ENCODE data around the gene EXOSC1. TPM values are rescaled to one million over a fixed set of nuclear protein-coding genes. Genes with fewer than 3 reads are reported as not detected.
A peak's percentile ranks its signal among the peaks of the same experiment; 100 is the strongest.
"Not testable (repeated sequence)": the region's sequence is repeated elsewhere in the genome, so short reads cannot be mapped to it uniquely, and the experiment has no call there.

The EXOSC1 gene
- total and polyA plus RNA-seq, 2 donors (not counting 3 experiments of a cell fraction or from before 2014, with no cell fraction given): 50.7 to 52.9 TPM

DNA sequence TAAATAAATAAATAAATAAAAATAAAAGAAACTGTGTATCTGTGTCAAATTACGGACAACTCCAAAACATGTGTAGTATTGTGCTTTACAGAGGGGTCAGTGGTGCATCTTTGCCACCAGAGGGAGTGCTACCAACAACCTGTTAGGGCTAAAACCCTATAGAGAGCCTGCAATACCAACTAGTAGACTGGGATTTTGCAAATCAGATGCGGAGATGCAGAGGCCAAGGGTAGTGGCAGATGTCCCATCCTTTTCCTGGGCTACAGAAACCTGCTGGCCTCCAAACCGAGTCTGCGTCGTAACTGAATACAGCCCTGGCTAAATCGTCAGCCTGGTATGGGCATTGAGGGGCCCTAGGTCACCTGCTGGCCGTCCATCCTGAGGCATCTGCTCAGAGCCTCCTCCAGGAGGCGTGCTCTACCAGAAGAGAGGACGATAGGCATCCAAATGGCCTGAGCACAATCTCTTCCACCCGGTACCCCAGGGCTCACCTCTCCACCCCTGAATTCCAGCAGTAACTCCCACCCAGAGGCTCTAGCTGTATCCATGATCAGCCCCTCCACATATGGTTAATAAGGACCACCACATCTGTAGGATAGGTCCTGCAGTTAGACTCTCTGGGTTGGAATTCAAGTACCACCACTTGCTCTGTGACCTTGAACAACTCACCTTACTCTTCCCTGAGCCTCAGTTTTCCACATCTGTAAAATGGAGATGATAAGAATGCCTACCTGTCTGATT is 38.4 kb downstream of the EXOSC1 start:
- ChIA-PET POLR2A (no interaction called here), CTCF (interaction anchor here (0.8 to 4.6 kb wide), 12 partner anchors 9 to 205 kb away, joined by 3 to 24 read pairs (median 4); partner anchors contain the start of gene PGAM1)
- Histone ChIP-seq H3K79me2 (ENCODE audit: control insufficient read depth, insufficient read depth, low read length) (no peaks in the 10 kb centered on the region), H3K4me2 (ENCODE audit: insufficient read depth, low read length) (peak overlapping the region; percentile 64), H3K9me3 (replicated peaks; ENCODE audit: control insufficient read depth, insufficient read depth, low read length) (no peaks in the 10 kb centered on the region), H3K9me1 (replicated peaks; ENCODE audit: control insufficient read depth, extremely low read depth, insufficient read depth, low read length) (no peaks in the 10 kb centered on the region), H3K4me3 (replicated peaks in 1 of 3; ENCODE audit: insufficient read depth in 1 of 3, low read depth in 1 of 3, low read length in 3 of 3) (peak overlapping the region in 1 of 3 experiments; percentile 31), H4K20me1 (replicated peaks; ENCODE audit: control insufficient read depth, extremely low read depth, insufficient read depth, low read length) (no peaks in the 10 kb centered on the region), H2AFZ (ENCODE audit: low read depth, low read length) (peak overlapping the region; percentile 74), H3K27ac (ENCODE audit: insufficient read depth, low read depth, low read length) (no peak overlapping the region), H3K27me3 (ENCODE audit: control insufficient read depth in 2 of 2, insufficient read depth in 2 of 2, low read length in 2 of 2) (no peaks in the 10 kb centered on the region), H3K36me3 (ENCODE audit: control insufficient read depth in 2 of 2, extremely low read depth in 1 of 2, insufficient read depth in 2 of 2, low read length in 2 of 2) (no peaks in the 10 kb centered on the region), H3K9ac (replicated peaks; ENCODE audit: extremely low read depth, insufficient read depth, low read length) (no peak overlapping the region), H3K4me1 (ENCODE audit: control insufficient read depth, extremely low read depth, insufficient read depth, low read length) (no peaks in the 10 kb centered on the region)
- intact Hi-C loops (cut with micrococcal nuclease) (loop anchor here (1.0 to 5.0 kb wide), 5 partner anchors 18 to 205 kb away; partner anchors contain the start of genes EXOSC1 and ZDHHC16), dilution Hi-C loops (cut with MboI; ENCODE audit: extremely low pct_ligation_motif_present, low sequenced_read_pairs) (no loop called here)
- TF ChIP-seq, protein P1, sequence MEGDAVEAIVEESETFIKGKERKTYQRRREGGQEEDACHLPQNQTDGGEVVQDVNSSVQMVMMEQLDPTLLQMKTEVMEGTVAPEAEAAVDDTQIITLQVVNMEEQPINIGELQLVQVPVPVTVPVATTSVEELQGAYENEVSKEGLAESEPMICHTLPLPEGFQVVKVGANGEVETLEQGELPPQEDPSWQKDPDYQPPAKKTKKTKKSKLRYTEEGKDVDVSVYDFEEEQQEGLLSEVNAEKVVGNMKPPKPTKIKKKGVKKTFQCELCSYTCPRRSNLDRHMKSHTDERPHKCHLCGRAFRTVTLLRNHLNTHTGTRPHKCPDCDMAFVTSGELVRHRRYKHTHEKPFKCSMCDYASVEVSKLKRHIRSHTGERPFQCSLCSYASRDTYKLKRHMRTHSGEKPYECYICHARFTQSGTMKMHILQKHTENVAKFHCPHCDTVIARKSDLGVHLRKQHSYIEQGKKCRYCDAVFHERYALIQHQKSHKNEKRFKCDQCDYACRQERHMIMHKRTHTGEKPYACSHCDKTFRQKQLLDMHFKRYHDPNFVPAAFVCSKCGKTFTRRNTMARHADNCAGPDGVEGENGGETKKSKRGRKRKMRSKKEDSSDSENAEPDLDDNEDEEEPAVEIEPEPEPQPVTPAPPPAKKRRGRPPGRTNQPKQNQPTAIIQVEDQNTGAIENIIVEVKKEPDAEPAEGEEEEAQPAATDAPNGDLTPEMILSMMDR (IDR thresholded peaks at IDR 0.05; ENCODE audit: extremely low read depth in 1 of 2, insufficient read depth in 1 of 2, low read depth in 1 of 2, low read length in 2 of 2): peak; percentile 59 to 76
- no peak for TF ChIP-seq JUN (IDR thresholded peaks at IDR 0.05; ENCODE audit: borderline replicate concordance, insufficient read depth, insufficient read length, low read depth)
- peak; percentile 92 for FAIRE-seq
- peak; percentile 86 for DNase-seq (ENCODE audit: low read depth, low spot score)
- no TSS peak for BruUV-seq (replicated peaks)

DNA sequence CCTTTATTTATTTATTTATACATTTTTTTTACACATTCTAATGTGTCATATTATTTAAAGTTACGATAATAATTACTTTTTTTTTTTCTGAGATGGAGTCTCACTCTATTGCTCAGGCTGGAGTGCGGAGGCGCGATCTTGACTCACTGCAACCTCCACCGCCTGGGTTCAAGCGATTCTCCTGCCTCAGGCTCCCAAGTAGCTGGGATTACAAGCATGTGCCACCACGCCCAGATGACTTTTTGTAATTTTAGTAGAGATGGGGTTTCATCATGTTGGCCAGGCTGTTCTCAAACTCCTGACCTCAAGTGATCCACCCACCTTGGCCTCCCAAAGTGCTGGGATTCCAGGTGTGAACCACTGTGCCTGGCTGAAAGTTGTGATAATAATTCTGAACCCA is 39.3 kb downstream of the EXOSC1 start:
- CTCF ChIA-PET: interaction anchor here (0.8 to 4.6 kb wide), 8 partner anchors 9 to 206 kb away, joined by 3 to 24 read pairs (median 6); partner anchors contain the start of gene PGAM1
- H3K27ac ChIP-seq (ENCODE audit: insufficient read depth, low read depth, low read length); DNase-seq (ENCODE audit: low read depth, low spot score); H3K79me2 ChIP-seq (ENCODE audit: control insufficient read depth, insufficient read depth, low read length); POLR2A ChIA-PET; BruUV-seq (replicated peaks); H3K4me3 ChIP-seq (replicated peaks in 1 of 3; ENCODE audit: insufficient read depth in 1 of 3, low read depth in 1 of 3, low read length in 3 of 3); FAIRE-seq; H3K4me2 ChIP-seq (ENCODE audit: insufficient read depth, low read length); H3K27me3 ChIP-seq (ENCODE audit: control insufficient read depth in 2 of 2, insufficient read depth in 2 of 2, low read length in 2 of 2); dilution Hi-C loops (cut with MboI; ENCODE audit: extremely low pct_ligation_motif_present, low sequenced_read_pairs); H3K4me1 ChIP-seq (ENCODE audit: control insufficient read depth, extremely low read depth, insufficient read depth, low read length); H3K9me3 ChIP-seq (replicated peaks; ENCODE audit: control insufficient read depth, insufficient read depth, low read length); H3K9ac ChIP-seq (replicated peaks; ENCODE audit: extremely low read depth, insufficient read depth, low read length); H3K36me3 ChIP-seq (ENCODE audit: control insufficient read depth in 2 of 2, extremely low read depth in 1 of 2, insufficient read depth in 2 of 2, low read length in 2 of 2); H2AFZ ChIP-seq (ENCODE audit: low read depth, low read length); H3K9me1 ChIP-seq (replicated peaks; ENCODE audit: control insufficient read depth, extremely low read depth, insufficient read depth, low read length); H4K20me1 ChIP-seq (replicated peaks; ENCODE audit: control insufficient read depth, extremely low read depth, insufficient read depth, low read length): not testable (repeated sequence)
- intact Hi-C loops (cut with micrococcal nuclease): loop anchor here (2.0 to 5.0 kb wide), 2 partner anchors 146 to 191 kb away; no protein-coding TSS in a partner anchor
